WTC11 (cell line): ENCODE data around the gene DDIT4L.
"Not testable (repeated sequence)": the region's sequence is repeated elsewhere in the genome, so short reads cannot be mapped to it uniquely, and the experiment has no call there.

Experiments used
- CREM ChIP-seq: sonication (generic); formaldehyde crosslinking; IDR thresholded peaks from 2 replicates; pipeline ENCODE4 v1.8.1; 2022; ENCODE audit warnings: mild to moderate bottlenecking, missing genetic modification reagents, moderate library complexity
- JUN ChIP-seq: sonication (generic); formaldehyde crosslinking; IDR thresholded peaks from 2 replicates; pipeline ENCODE4 v1.8.0; 2023; ENCODE audit warnings: mild to moderate bottlenecking, missing genetic modification reagents
- KAT7 ChIP-seq: sonication (generic); formaldehyde crosslinking; IDR thresholded peaks from 2 replicates; pipeline ENCODE4 v1.8.1; 2023; ENCODE audit warnings: missing genetic modification reagents, mild to moderate bottlenecking, borderline replicate concordance
- TEAD1 ChIP-seq: sonication (generic); formaldehyde crosslinking; IDR thresholded peaks from 2 replicates; pipeline ENCODE4 v1.8.0; 2022; ENCODE audit warnings: mild to moderate bottlenecking, missing genetic modification reagents
- ZNF416 ChIP-seq: fragments of 250-450 bp; sonication (Bioruptor Pico); IDR thresholded peaks from 2 replicates; pipeline ENCODE4 v1.9.0; 2021; ENCODE audit warnings: mild to moderate bottlenecking, inconsistent platforms
- ZNF423 ChIP-seq: fragments of 250-450 bp; sonication (Bioruptor Pico); IDR thresholded peaks from 2 replicates; pipeline ENCODE4 v2.1.2; 2022; ENCODE audit warnings: mild to moderate bottlenecking, moderate library complexity
- TF ChIP-seq, protein P1 (sequence below): sonication (generic); formaldehyde crosslinking; IDR thresholded peaks from 2 replicates; pipeline ENCODE4 v1.8.1; 2023; ENCODE audit warnings: mild to moderate bottlenecking, missing genetic modification reagents, moderate library complexity
- TF ChIP-seq, protein P2 (sequence below): fragments of 200-600 bp; IDR thresholded peaks from 2 replicates; pipeline ENCODE4 v1.8.0; 2022; ENCODE audit warnings: antibody characterized with exemption
- TF ChIP-seq, protein P3 (sequence below): sonication (generic); formaldehyde crosslinking; IDR thresholded peaks from 2 replicates; pipeline ENCODE4 v1.8.1; 2022; ENCODE audit warnings: low read depth, mild to moderate bottlenecking, moderate library complexity, missing genetic modification reagents, borderline replicate concordance
- TF ChIP-seq, protein P4 (sequence below): sonication (generic); formaldehyde crosslinking; conservative IDR thresholded peaks from 2 replicates; pipeline ENCODE4 v1.8.1; 2022; ENCODE audit warnings: mild to moderate bottlenecking, missing genetic modification reagents
- TF ChIP-seq, protein P5 (sequence below): sonication (generic); formaldehyde crosslinking; IDR thresholded peaks from 2 replicates; pipeline ENCODE4 v1.8.0; 2022; ENCODE audit warnings: mild to moderate bottlenecking, missing genetic modification reagents
- TF ChIP-seq, protein P6 (sequence below): sonication (generic); formaldehyde crosslinking; IDR thresholded peaks from 2 replicates; pipeline ENCODE4 v1.8.0; 2023; ENCODE audit warnings: missing genetic modification reagents

DNA sequence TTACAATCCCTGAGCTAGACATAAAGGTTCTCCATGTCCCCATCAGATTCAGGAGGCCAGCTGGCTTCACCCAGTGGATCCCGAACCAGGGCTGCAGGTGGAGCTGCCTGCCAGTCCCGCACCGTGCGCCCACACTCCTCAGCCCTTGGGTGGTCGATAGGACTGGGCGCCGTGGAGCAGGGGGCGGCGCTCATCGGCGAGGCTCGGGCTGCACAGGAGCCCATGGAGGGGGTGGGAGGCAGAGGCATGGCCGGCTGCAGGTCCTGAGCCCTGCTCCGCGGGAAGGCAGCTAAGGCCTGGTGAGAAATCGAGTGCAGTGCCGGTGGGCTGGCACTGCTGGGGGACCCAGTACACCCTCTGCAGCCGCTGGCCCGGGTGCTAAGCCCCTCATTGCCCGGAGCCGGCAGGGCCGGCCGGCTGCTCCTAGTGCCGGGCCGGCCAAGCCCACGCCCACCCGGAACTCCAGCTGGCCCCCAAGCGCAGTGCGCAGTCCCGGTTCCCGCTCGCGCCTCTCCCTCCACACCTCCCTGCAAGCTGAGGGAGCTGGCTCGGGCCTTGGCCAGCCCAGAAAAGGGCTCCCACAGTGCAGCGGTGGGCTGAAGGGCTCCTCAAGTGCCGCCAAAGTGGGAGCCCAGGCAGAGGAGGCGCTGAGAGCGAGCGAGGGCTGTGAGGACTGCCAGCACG is 6.3 kb upstream of the DDIT4L start:
- TF ChIP-seq, protein P1, sequence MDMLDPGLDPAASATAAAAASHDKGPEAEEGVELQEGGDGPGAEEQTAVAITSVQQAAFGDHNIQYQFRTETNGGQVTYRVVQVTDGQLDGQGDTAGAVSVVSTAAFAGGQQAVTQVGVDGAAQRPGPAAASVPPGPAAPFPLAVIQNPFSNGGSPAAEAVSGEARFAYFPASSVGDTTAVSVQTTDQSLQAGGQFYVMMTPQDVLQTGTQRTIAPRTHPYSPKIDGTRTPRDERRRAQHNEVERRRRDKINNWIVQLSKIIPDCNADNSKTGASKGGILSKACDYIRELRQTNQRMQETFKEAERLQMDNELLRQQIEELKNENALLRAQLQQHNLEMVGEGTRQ (CRISPR knock-in tag): not testable (repeated sequence)
- TF ChIP-seq, protein P2, sequence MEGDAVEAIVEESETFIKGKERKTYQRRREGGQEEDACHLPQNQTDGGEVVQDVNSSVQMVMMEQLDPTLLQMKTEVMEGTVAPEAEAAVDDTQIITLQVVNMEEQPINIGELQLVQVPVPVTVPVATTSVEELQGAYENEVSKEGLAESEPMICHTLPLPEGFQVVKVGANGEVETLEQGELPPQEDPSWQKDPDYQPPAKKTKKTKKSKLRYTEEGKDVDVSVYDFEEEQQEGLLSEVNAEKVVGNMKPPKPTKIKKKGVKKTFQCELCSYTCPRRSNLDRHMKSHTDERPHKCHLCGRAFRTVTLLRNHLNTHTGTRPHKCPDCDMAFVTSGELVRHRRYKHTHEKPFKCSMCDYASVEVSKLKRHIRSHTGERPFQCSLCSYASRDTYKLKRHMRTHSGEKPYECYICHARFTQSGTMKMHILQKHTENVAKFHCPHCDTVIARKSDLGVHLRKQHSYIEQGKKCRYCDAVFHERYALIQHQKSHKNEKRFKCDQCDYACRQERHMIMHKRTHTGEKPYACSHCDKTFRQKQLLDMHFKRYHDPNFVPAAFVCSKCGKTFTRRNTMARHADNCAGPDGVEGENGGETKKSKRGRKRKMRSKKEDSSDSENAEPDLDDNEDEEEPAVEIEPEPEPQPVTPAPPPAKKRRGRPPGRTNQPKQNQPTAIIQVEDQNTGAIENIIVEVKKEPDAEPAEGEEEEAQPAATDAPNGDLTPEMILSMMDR: not testable (repeated sequence)
- not testable (repeated sequence) for TF ChIP-seq ZNF423 (CRISPR knock-in tag); KAT7 (CRISPR knock-in tag); ZNF416 (CRISPR knock-in tag); CREM; JUN (CRISPR knock-in tag); TEAD1 (CRISPR knock-in tag)
- TF ChIP-seq, protein P3, sequence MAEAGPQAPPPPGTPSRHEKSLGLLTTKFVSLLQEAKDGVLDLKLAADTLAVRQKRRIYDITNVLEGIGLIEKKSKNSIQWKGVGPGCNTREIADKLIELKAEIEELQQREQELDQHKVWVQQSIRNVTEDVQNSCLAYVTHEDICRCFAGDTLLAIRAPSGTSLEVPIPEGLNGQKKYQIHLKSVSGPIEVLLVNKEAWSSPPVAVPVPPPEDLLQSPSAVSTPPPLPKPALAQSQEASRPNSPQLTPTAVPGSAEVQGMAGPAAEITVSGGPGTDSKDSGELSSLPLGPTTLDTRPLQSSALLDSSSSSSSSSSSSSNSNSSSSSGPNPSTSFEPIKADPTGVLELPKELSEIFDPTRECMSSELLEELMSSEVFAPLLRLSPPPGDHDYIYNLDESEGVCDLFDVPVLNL (CRISPR knock-in tag): not testable (repeated sequence)
- TF ChIP-seq, protein P4, sequence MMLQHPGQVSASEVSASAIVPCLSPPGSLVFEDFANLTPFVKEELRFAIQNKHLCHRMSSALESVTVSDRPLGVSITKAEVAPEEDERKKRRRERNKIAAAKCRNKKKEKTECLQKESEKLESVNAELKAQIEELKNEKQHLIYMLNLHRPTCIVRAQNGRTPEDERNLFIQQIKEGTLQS (CRISPR knock-in tag): not testable (repeated sequence)
- TF ChIP-seq, protein P5, sequence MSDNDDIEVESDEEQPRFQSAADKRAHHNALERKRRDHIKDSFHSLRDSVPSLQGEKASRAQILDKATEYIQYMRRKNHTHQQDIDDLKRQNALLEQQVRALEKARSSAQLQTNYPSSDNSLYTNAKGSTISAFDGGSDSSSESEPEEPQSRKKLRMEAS (CRISPR knock-in tag): not testable (repeated sequence)
- TF ChIP-seq, protein P6, sequence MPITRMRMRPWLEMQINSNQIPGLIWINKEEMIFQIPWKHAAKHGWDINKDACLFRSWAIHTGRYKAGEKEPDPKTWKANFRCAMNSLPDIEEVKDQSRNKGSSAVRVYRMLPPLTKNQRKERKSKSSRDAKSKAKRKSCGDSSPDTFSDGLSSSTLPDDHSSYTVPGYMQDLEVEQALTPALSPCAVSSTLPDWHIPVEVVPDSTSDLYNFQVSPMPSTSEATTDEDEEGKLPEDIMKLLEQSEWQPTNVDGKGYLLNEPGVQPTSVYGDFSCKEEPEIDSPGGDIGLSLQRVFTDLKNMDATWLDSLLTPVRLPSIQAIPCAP: not testable (repeated sequence)
